HepG2 (cell line): ENCODE results near the gene GPSM1. TPM values are rescaled to one million over a fixed set of nuclear protein-coding genes. Genes with fewer than 3 reads are reported as not detected.

Experiments
- ATF7-NPFF ChIP-seq: sonication (generic); formaldehyde crosslinking; IDR thresholded peaks from 2 replicates; pipeline ENCODE4 v1.8.1; 2023; ENCODE audit warnings: mild to moderate bottlenecking, low read depth, missing genetic modification reagents, moderate library complexity
- BRCA1 ChIP-seq: sonication (generic); formaldehyde crosslinking; IDR thresholded peaks from 2 replicates; pipeline ENCODE4 v1.4.0; 2020; ENCODE audit warnings: missing genetic modification reagents
- CSRNP2 ChIP-seq: sonication (generic); formaldehyde crosslinking; conservative IDR thresholded peaks from 2 replicates; pipeline ENCODE4 v1.8.0; 2022; ENCODE audit warnings: low read depth, missing genetic modification reagents
- FOXO1 ChIP-seq: sonication (generic); formaldehyde crosslinking; IDR thresholded peaks from 2 replicates; pipeline ENCODE4 v1.4.0; 2020; ENCODE audit warnings: missing genetic modification reagents
- GABPB1 ChIP-seq: IDR thresholded peaks from 2 replicates; pipeline ENCODE4 v1.6.1; 2016; ENCODE audit warnings: mild to moderate bottlenecking, missing genetic modification reagents, moderate library complexity, missing compliant biosample characterization
- HOMEZ ChIP-seq: IDR thresholded peaks from 2 replicates; pipeline ENCODE4 v1.6.1; 2016; ENCODE audit warnings: low read depth
- SIN3A ChIP-seq: IDR thresholded peaks from 2 replicates; pipeline ENCODE4 v1.6.1; 2011; ENCODE audit warnings: low read depth, mild to moderate bottlenecking, control low read depth, low read length, borderline replicate concordance
- SOX6 ChIP-seq, 2 experiments: fragments of 450-650 bp in 1 of 2; sonication (generic) in 1 of 2; formaldehyde crosslinking in 1 of 2; IDR thresholded peaks; 2 replicates each; pipeline versions ENCODE4 v1.4.0 to v1.6.1; 2017 to 2020; ENCODE audit warnings: antibody characterized with exemption in 1 of 2, mild to moderate bottlenecking in 1 of 2, missing genetic modification reagents in 1 of 2
- TFDP2 ChIP-seq: sonication (generic); formaldehyde crosslinking; IDR thresholded peaks from 2 replicates; pipeline ENCODE4 v1.4.0; 2020; ENCODE audit warnings: missing genetic modification reagents
- TRIM22 ChIP-seq: fragments of 450-650 bp; IDR thresholded peaks from 2 replicates; pipeline ENCODE4 v1.6.1; 2017
- WIZ ChIP-seq: sonication (generic); formaldehyde crosslinking; IDR thresholded peaks from 2 replicates; pipeline ENCODE4 v1.5.1; 2020; ENCODE audit warnings: mild to moderate bottlenecking, missing genetic modification reagents
- ZBTB8A ChIP-seq: sonication (generic); formaldehyde crosslinking; IDR thresholded peaks from 2 replicates; pipeline ENCODE4 v1.4.0; 2020; ENCODE audit warnings: mild to moderate bottlenecking, low read depth, missing genetic modification reagents, borderline replicate concordance
- ZNF20 ChIP-seq: sonication (generic); formaldehyde crosslinking; IDR thresholded peaks from 2 replicates; pipeline ENCODE4 v1.4.0; 2020; ENCODE audit warnings: mild to moderate bottlenecking, moderate library complexity, missing genetic modification reagents
- ZNF292 ChIP-seq: sonication (generic); formaldehyde crosslinking; IDR thresholded peaks from 2 replicates; pipeline ENCODE4 v1.8.1; 2022; ENCODE audit warnings: mild to moderate bottlenecking, low read depth, missing genetic modification reagents, borderline replicate concordance
- ZNF547 ChIP-seq: sonication (generic); formaldehyde crosslinking; IDR thresholded peaks from 2 replicates; pipeline ENCODE4 v1.5.1; 2020; ENCODE audit warnings: mild to moderate bottlenecking, missing genetic modification reagents
- ZNF619 ChIP-seq: sonication (generic); formaldehyde crosslinking; IDR thresholded peaks from 2 replicates; pipeline ENCODE4 v1.4.0; 2020; ENCODE audit warnings: mild to moderate bottlenecking, missing genetic modification reagents
- ZNF761 ChIP-seq: sonication (generic); formaldehyde crosslinking; conservative IDR thresholded peaks from 2 replicates; pipeline ENCODE4 v1.4.0; 2020; ENCODE audit warnings: mild to moderate bottlenecking, missing genetic modification reagents
- ZNF776 ChIP-seq: sonication (generic); formaldehyde crosslinking; IDR thresholded peaks from 2 replicates; pipeline ENCODE4 v1.4.0; 2020; ENCODE audit warnings: mild to moderate bottlenecking, missing genetic modification reagents
- ZNF781 ChIP-seq: sonication (generic); formaldehyde crosslinking; IDR thresholded peaks from 2 replicates; pipeline ENCODE4 v1.5.1; 2020; ENCODE audit warnings: borderline replicate concordance, mild to moderate bottlenecking, missing genetic modification reagents; ENCODE audit errors: not compliant biosample characterization
- polyA plus RNA-seq, 8 experiments: library from polyadenylated mRNA; depleted of rRNA in 3 of 8; stranded (reverse) in 7 of 8; unstranded in 1 of 8; fragments of >200 nt; fragmentation: Illumina TruSeq in 4 of 8; extraction: Trizol in 4 of 8; gene quantifications; 2 replicates each; pipeline versions ENCODE4 v1.2.1 to v1.2.3, GENCODE V29; 2011 to 2016; ENCODE audit warnings: low read depth in 4 of 8, missing spikeins in 1 of 8, mixed read lengths in 1 of 8; ENCODE audit not compliant: insufficient read depth in 1 of 8
- total RNA-seq, 5 experiments: library from RNA; depleted of rRNA; stranded (reverse); fragments of >200 nt; fragmentation: Illumina TruSeq; extraction: Trizol; gene quantifications; 2 replicates each; pipeline ENCODE4 v1.2.3, GENCODE V29; 2016; ENCODE audit warnings: low read depth in 1 of 5
- TF ChIP-seq, protein P1 (sequence below): sonication (generic); formaldehyde crosslinking; IDR thresholded peaks from 2 replicates; pipeline ENCODE4 v1.8.0; 2022; ENCODE audit warnings: mild to moderate bottlenecking, missing genetic modification reagents, moderate library complexity
- TF ChIP-seq, protein P2 (sequence below): sonication (generic); formaldehyde crosslinking; IDR thresholded peaks from 2 replicates; pipeline ENCODE4 v1.8.1; 2023; ENCODE audit warnings: mild to moderate bottlenecking, missing genetic modification reagents, borderline replicate concordance

GPSM1 gene
- total and polyA plus RNA-seq, 2 of the 13 experiments (the other 11 are each of a cell fraction or from before 2014, with no cell fraction given) = 1.0 to 2.4 TPM

DNA sequence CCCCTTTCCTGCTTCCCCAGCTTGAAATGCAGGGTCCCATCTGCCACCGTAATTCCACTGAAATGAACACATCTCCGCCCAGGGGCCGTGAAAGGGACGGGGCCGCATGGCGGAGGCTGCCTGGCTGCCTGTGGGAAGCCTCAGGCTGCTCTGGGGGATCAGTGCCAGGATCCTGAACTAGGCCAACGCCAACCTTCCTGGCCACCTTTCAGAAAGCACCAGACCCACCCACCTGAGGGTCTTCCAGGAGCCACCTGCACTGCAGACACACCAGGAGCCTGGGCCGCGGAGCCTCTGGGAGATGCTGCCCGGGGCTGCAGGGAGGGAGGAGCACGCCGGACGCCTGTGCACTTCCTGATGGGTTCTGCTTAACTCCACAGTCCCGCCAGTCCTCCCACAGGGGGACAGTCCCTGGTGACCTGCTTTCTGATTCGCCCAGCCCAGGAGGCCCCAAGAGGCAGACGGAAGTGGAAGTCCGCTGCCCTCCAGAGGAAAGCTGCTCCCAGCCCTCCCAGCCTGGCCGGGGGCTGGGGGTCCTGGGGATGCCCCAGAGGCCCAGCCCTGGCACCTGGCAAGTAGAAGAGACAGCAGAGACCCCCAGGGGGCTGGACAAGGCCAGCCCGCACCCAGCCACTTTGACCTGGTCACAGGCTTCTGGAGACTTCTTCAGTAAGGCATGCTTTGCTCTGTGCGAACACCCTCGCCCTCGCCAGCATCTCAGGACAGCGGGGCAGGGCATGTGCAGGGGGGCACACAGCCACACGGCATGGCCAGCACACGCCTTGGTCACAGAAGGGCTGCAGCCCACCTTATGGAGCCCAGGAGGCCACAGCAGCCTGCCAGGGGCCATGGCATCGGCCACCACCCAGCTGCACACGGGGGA lies 46.2 kb downstream of the GPSM1 start, which contains the start of gene CARD9 (continued):
- TF ChIP-seq ZNF619 (CRISPR knock-in tag) (no peak), SIN3A (no peak; the same call in 1 of the 2 replicates), ZBTB8A (CRISPR knock-in tag) (no peak), SOX6 (IDR thresholded peaks at IDR 0.05) (no peak), SOX6 (CRISPR knock-in tag; IDR thresholded peaks at IDR 0.05) (peak; percentile 23; the same call in 1 of the 2 replicates), CSRNP2 (no peak), HOMEZ (CRISPR knock-in tag) (no peak), ZNF547 (CRISPR knock-in tag) (0 out of 2 replicates have a peak, but pooled peaks have one; percentile 36), GABPB1 (CRISPR knock-in tag) (peak; percentile 86), ZNF761 (CRISPR knock-in tag) (no peak), ZNF776 (CRISPR knock-in tag) (no peak), WIZ (CRISPR knock-in tag) (no peak), ZNF20 (CRISPR knock-in tag) (no peak), TRIM22 (no peak), ZNF781 (CRISPR knock-in tag) (no peak), ZNF292 (CRISPR knock-in tag) (no peak), FOXO1 (CRISPR knock-in tag) (no peak), BRCA1 (CRISPR knock-in tag) (no peak), TFDP2 (CRISPR knock-in tag) (peak; percentile 54), ATF7-NPFF (no peak)
- TF ChIP-seq, protein P1, sequence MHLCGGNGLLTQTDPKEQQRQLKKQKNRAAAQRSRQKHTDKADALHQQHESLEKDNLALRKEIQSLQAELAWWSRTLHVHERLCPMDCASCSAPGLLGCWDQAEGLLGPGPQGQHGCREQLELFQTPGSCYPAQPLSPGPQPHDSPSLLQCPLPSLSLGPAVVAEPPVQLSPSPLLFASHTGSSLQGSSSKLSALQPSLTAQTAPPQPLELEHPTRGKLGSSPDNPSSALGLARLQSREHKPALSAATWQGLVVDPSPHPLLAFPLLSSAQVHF (CRISPR knock-in tag) = no peak
- TF ChIP-seq, protein P2, sequence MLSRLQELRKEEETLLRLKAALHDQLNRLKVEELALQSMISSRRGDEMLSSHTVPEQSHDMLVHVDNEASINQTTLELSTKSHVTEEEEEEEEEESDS (CRISPR knock-in tag) = no peak
